C4-2B (cell line): Measurements from ENCODE around the gene SCUBE2.
A peak's percentile ranks its signal among the peaks of the same experiment; 100 is the strongest.

ENCODE experiments used
- H3K27ac ChIP-seq: fragments of 450-650 bp; 2 replicates; pipeline ENCODE4 v1.5.1; 2017
- CTCF ChIP-seq: fragments of 450-650 bp; conservative IDR thresholded peaks from 2 replicates; pipeline ENCODE4 v1.5.1; 2017; ENCODE audit warnings: mild to moderate bottlenecking
- ZFX ChIP-seq: fragments of 450-650 bp; IDR thresholded peaks from 2 replicates; pipeline ENCODE4 v1.6.1; 2017

Gene SCUBE2

GRCh38 chr11:9057888-9058287 is 33.5 kb downstream of the SCUBE2 start:
- H3K27ac ChIP-seq, result peak overlapping the region; percentile 47; the same call in 1 of the 2 replicates
- TF ChIP-seq CTCF (no peak), ZFX (no peak)

GRCh38 chr11:9057007-9057406 is 34.4 kb downstream of the SCUBE2 start:
- no peak for TF ChIP-seq CTCF
- TF ChIP-seq ZFX, result no peak
- no peak overlapping the region for H3K27ac ChIP-seq

GRCh38 chr11:9056467-9056866 is 34.9 kb downstream of the SCUBE2 start:
- H3K27ac ChIP-seq, result no peak overlapping the region
- no peak for TF ChIP-seq CTCF
- TF ChIP-seq ZFX, result no peak

GRCh38 chr11:9053316-9054035 is 37.9 kb downstream of the SCUBE2 start:
- TF ChIP-seq ZFX (no peak), CTCF (no peak)
- H3K27ac ChIP-seq, result no peak overlapping the region

DNA sequence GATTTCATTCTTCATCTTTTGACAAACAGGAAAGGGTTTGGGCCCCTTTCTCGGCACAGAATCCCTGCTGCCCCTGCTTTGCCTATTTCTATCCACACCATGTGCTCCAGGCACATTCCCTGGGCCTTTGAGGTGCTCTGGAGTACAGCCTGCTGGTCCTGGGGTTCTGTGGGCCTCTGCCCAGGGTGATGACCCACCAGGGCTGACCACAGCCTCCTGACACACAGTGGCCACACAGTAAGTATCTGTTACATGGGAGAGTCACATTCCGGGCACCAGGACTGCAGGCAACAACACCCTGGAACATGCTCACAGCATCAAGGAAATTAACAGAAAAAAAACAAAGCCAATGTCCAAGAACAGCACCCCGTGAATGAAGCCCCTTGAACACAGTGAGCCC is 39.1 kb downstream of the SCUBE2 start:
- TF ChIP-seq CTCF, result no peak
- TF ChIP-seq ZFX, result no peak
- H3K27ac ChIP-seq, result peak overlapping the region; percentile 7; the same call in 1 of the 2 replicates

DNA sequence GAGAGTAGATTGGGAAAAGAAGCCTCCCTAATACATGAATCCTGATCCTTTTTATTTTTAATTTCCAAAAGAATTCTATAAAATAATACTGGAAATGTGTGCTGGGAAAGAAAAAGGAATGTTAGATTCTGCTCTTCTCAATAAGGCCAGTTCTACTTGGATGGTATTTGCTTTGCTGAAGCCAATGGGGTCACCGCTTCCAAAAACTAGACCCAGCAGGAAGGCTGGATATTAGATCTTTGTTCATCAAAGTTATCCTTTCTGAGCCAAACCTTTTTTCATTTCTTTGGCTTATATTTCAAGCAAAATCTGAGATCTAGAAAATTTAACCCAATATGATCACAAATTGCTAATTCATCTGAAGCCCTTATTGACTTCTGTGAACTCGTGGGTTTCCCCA is 41.4 kb downstream of the SCUBE2 start:
- TF ChIP-seq ZFX, result no peak
- no peak for TF ChIP-seq CTCF
- no peak overlapping the region for H3K27ac ChIP-seq

GRCh38 chr11:9047964-9048523 is 43.4 kb downstream of the SCUBE2 start:
- TF ChIP-seq ZFX (no peak), CTCF (no peak)
- H3K27ac ChIP-seq, result no peak overlapping the region; the same call in 1 of the 2 replicates
